LNCAP (cell line): ENCODE results near the gene COL5A3.

Experiments
- CTCF ChIP-seq: fragments of 450-650 bp; IDR thresholded peaks from 2 replicates; pipeline ENCODE4 v1.5.1; 2017; ENCODE audit warnings: mild to moderate bottlenecking

COL5A3 gene

GRCh38 chr19:10010939-10011338 is 635 bp upstream of the COL5A3 start:
- no peak for TF ChIP-seq CTCF

GRCh38 chr19:10009714-10010224 is 535 bp downstream of the COL5A3 start:
- TF ChIP-seq CTCF = no peak

- no peak for TF ChIP-seq CTCF
Observed at GRCh38 chr19:10008184-10008765, 2.0 kb downstream of the COL5A3 start.

- TF ChIP-seq CTCF = no peak
Observed at GRCh38 chr19:10007371-10008183, 2.7 kb downstream of the COL5A3 start.

GRCh38 chr19:10006752-10007323 is 3.5 kb downstream of the COL5A3 start:
- TF ChIP-seq CTCF = no peak

GRCh38 chr19:10006335-10006708 is 4.0 kb downstream of the COL5A3 start:
- no peak for TF ChIP-seq CTCF

- TF ChIP-seq CTCF = no peak
Observed at GRCh38 chr19:10005632-10006334, 4.5 kb downstream of the COL5A3 start.
